GM19240 (cell line): Measurements from ENCODE around the gene WDR18.

ENCODE experiments used
- DNase-seq: peaks from one replicate; pipeline ENCODE4 v3.0.0; 2011; ENCODE audit warnings: low spot score; ENCODE audit not compliant: insufficient read length

The WDR18 gene

GRCh38 chr19:964761-965694 lies 19.1 kb upstream of the WDR18 start:
- no peak for DNase-seq

DNA sequence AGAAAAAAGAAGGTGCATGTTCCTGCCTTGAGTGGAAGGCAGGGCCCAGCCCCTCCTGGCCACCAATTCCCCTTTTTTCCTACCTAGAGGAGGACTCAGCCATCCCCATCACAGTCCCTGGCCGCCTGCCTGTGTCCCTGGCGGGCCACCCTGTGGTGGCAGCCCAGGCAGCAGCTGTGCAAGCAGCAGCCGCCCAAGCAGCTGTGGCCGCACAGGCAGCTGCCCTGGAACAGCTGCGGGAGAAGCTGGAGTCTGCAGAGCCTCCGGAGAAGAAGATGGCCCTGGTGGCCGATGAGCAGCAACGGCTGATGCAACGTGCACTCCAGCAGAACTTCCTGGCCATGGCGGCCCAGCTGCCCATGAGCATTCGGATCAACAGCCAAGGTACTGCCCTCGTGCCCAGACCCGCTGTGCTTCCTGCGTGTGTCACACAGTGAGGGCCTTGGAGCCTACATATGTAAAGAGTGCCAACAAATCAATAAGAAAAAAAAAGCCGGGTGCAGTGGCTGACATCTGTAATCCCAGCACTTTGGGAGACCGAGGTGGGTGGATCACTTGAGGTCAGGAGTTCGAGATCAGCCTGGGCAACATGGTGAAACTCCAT lies 17.6 kb upstream of the WDR18 start:
- DNase-seq, result no peak

DNA sequence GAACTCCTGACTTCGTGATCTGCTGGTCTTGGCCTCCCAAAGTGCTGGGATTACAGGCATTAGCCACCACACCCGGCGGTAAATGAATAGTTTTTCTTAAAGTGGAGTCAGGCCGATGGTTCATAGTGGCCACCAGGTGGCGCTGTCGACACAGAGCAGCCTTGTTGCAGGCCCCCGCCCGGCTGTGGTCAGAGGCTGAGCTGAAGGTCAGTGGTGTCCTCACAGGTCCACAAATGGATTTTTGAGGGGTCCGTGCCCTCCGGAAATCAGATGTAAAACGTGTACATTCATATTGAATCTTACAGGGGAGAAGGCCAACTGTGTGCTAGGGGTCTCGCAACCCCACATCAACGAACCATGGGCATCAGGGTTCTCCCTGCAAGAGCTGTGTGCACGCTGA lies 13.4 kb upstream of the WDR18 start:
- DNase-seq, result no peak

DNA sequence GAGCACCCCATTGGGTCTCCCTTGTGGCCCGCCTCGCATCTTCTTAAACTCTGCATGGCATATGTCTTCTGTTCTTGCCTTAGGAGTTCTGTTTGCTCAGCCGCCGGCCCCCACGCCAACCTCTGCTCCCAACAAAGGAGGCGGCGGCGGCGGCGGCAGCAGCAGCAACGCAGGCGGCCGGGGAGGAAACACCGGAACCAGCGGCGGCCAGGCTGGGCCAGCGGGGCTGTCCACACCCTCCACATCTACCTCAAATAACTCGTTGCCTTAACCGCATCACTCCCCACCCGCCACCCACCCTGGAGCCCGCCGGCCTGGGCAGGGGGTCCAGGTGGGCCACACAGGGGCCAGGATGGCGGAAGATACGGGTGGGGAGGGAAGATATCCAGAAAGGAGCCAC lies 12.3 kb upstream of the WDR18 start:
- no peak for DNase-seq

DNA sequence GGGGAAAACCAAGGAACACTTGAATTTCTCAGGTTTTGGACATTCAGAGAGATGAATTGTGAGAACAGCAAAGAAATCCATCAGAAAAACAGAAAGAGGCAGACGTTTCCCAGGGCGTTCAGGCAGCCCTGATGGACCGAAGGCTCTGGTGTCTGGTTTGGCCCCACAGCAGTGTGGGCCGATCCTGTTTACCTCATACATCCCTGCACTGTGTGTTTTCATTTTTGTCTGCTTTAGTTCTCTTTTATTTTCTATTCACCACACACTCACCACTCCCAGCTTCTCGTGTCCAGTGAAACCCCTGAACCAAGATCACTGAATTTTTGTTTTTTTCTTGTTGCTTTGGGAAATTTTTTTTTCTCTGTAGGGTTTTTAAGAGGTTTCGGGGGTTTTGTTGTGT lies 11.9 kb upstream of the WDR18 start:
- DNase-seq, result no peak

- no peak for DNase-seq
Measured at GRCh38 chr19:973726-974563, 10.2 kb upstream of the WDR18 start.

- no peak for DNase-seq
Measured at GRCh38 chr19:974564-975257, 9.4 kb upstream of the WDR18 start.

- DNase-seq, result no peak
Measured at GRCh38 chr19:976476-976875, 7.7 kb upstream of the WDR18 start.

- DNase-seq, result no peak
Measured at GRCh38 chr19:977058-977464, 7.1 kb upstream of the WDR18 start.

DNA sequence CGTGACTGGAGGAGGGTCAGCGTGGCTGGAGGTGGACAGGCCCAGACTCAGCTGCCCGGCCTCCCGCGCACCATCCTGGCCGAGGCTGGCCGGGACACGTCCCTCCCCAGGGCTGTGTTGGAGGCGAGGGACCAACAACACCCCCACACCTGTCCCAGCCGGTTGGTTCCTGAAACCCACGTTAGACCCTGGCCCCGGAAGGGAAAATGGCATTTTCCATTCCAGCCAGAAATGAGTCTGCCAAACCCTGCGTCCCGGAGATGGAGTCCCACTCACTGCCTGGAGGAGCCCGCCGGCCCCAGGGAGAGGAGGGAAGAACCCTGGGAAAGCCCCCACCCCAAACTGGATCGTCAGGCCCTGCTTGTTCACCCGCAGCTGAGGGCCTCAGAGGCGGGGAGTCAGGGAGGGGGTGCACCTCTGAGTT lies 4.8 kb upstream of the WDR18 start:
- DNase-seq, result no peak

GRCh38 chr19:980133-980998 lies 3.8 kb upstream of the WDR18 start:
- DNase-seq, result no peak

DNA sequence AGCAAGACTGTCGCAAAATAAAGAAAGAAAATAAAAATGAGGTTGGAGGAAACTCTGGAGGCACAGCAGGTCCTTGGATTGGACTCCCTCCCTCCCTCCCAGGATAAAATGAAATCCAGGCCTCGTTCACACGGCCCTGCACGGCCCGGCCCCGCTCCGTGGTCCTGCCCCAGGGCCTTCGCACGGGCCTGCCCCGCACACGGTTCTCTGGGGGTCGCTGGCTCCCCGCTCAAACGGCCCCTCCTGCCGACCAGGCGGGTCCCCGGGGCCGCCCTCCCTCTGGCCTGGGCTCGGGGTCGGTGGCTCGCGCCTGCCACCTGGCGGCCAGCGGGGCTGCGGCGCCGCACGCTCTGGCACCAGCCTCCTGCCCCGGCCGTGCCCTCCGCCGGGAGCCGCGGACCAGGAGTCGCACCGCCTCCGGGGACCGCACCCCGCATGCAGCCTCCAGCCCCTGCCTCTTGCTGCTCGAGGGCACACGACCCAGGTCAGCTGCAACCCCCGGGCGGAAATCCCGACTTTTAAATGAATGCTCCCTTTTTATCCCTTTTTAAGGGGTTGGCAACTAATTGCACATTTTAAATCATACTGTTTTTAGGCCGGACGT lies 1.5 kb upstream of the WDR18 start:
- DNase-seq, result peak; percentile 96

DNA sequence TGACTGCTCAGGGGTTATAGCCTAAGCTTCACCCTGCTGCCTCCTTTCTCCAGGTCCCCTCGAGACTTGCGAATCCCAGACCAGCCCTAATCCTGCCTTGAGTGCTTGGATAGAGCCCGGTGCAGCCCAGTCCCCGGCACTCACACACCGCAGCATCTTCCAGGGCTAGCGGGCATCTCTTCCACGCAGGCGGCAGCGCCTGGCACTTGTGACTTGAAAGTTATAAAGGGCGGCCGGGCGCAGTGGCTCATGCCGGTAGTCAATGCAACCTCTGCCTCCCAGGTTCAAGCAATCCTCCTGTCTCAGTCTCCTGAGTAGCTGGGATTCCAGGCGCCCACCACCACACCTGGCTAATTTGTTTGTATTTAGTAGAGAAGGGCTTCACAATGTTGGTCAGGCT lies 1.9 kb downstream of the WDR18 start:
- DNase-seq, result no peak

- DNase-seq, result no peak
Measured at GRCh38 chr19:988081-988480, 3.9 kb downstream of the WDR18 start.

DNA sequence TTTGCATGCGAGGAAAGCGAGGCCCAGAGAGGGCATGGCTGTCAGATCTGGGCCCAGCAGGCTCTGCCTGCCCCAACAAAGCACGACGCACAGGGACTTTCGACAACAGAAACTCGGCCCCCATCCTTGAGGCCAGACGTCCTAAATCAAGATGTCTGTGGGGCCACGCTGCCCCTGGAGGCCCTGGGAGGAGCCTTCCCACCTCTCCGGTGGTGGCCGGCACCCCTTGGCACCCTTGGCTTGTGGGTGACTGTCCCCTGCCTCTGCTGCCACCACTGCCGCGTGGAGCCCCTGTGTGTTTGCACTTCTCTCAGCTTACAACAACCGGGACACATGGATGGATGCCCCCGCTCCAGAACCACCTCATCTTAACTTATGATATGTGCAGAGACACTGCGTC lies 4.4 kb downstream of the WDR18 start:
- DNase-seq, result no peak

DNA sequence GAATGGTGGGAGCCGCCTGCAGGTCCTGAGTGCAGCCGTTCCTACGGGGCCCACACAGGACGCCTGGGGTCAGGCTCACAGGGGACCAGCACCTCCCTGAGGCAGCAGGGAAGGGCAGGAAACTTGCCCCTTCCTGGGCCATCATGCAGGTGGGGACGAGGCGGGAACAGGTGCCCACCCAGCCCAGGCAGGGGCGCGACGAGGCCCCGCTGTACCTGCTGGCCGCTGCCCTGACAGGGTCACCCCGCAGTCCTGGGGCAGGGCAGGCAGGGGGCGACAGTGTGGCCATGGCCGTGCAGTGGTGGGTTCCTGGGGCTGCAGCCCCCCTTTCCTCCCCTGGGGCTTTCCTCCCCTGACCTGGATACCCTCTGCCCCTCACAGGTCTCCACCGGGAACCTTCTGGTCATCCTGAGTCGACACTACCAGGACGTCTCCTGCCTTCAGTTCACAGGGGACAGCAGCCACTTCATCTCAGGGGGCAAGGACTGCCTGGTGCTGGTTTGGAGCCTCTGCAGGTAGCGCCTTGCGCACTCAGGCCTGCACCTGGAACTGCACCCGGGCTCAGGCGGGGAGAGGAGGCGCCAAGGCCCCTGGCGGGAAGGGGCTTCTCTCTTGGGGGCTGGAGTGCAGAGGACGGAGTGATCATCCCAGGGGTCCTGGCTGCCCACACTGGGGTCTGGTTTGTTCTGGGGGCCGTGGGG lies 5.4 kb downstream of the WDR18 start:
- no peak for DNase-seq

DNA sequence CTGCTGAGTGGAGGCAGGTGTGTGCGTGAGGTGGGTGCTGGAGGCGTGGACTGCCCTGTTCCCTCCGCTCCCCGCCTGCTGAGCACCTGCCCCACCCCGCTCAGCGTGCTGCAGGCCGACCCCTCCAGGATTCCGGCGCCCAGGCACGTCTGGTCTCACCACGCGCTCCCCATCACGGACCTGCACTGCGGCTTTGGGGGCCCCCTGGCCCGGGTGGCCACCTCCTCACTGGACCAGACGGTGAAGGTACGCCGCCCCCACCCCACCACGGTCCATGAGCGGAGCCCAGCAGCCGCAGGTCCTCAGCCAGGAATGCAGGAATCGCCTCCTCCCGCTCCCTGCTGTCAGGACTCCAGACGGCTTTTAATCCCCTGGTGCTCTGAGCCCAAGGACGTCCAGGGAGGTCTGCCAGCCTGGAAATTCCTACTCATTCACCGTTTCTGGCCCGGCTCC lies 6.0 kb downstream of the WDR18 start:
- no peak for DNase-seq

DNA sequence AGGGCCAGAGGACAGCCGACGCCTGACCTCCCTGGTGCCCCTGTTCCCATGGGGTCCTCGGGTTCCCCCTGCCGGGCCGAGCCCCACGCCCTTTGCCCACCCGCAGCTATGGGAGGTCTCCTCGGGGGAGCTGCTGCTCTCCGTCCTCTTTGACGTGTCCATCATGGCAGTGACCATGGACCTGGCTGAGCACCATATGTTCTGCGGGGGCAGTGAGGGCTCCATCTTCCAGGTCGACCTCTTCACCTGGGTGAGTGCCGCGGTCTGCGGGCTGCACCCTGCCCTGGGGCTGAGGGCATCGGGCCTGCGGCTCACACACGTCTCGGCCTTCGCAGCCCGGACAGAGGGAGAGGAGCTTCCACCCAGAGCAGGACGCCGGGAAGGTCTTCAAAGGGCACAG lies 6.6 kb downstream of the WDR18 start:
- DNase-seq, result no peak

- no peak for DNase-seq
Measured at GRCh38 chr19:991174-991931, 7.2 kb downstream of the WDR18 start.
